Activated CD8-positive, alpha-beta T cell treated with anti-CD3 and anti-CD28 coated beads for 36 hours (primary cell): ENCODE measurements around the gene C20orf202. TPM values are rescaled to one million over a fixed set of nuclear protein-coding genes. Genes with fewer than 3 reads are reported as not detected.

Source experiments
- ATAC-seq: fragments of 200-7000 bp; cut with Tn5 transposase; one replicate; pipeline ENCODE4 v1.10.0; 2021; ENCODE audit warnings: mild to moderate bottlenecking, moderate library complexity
- CTCF ChIA-PET: fragments of 350-600 bp; sonication (Branson Sonifier 250); formaldehyde crosslinking; loops from one replicate; lab custom pipeline; 2021; ENCODE audit warnings: antibody characterized with exemption; lab: Charles Lee
- POLR2A ChIA-PET: fragments of 350-600 bp; sonication (Branson Sonifier 250); formaldehyde crosslinking; loops from one replicate; lab custom pipeline; 2021; ENCODE audit warnings: antibody characterized with exemption; lab: Charles Lee
- DNase-seq: peaks from one replicate; pipeline ENCODE4 v3.0.0-alpha.2; 2020
- H3K27ac Mint-ChIP-seq: one replicate; pipeline ENCODE4 v1.8.0; 2021; ENCODE audit warnings: mild to moderate bottlenecking, mixed read lengths
- H3K27me3 Mint-ChIP-seq: one replicate; pipeline ENCODE4 v1.8.0; 2021; ENCODE audit warnings: mixed read lengths
- H3K36me3 Mint-ChIP-seq: one replicate; pipeline ENCODE4 v1.8.0; 2021; ENCODE audit warnings: low read depth, mixed read lengths
- H3K4me1 Mint-ChIP-seq: one replicate; pipeline ENCODE4 v1.8.0; 2021; ENCODE audit warnings: low read depth, mixed read lengths
- H3K4me3 Mint-ChIP-seq: one replicate; pipeline ENCODE4 v1.8.0; 2021; ENCODE audit warnings: mild to moderate bottlenecking, moderate library complexity, mixed read lengths
- H3K9me3 Mint-ChIP-seq: one replicate; pipeline ENCODE4 v1.8.0; 2021; ENCODE audit warnings: mixed read lengths
- CTCF ChIP-seq: fragments of 200-600 bp; IDR thresholded peaks from one replicate; pipeline ENCODE4 v1.8.0; 2022; ENCODE audit warnings: antibody characterized with exemption, mild to moderate bottlenecking
- intact Hi-C: fragments of 100-400 bp; cut with micrococcal nuclease; formaldehyde crosslinking; loops from one replicate; pipeline ENCODE4 v1.10.0; 2022
- total RNA-seq, 2 experiments: library from RNA; stranded (reverse); gene quantifications; one replicate each; pipeline ENCODE4 v1.2.3, GENCODE V29; 2021

The C20orf202 gene
- total RNA-seq, 2 experiments from 2014 or later = not detected

- Mint-ChIP-seq H3K27ac (no peak overlapping the region), H3K36me3 (peaks cover 42% of the 10 kb centered on the region), H3K4me3 (no peak overlapping the region), H3K4me1 (no peaks in the 10 kb centered on the region), H3K9me3 (no peaks in the 10 kb centered on the region), H3K27me3 (no peaks in the 10 kb centered on the region)
- ChIA-PET CTCF (no interaction called here), POLR2A (interaction anchor here (1.6 kb wide), 1 partner anchor 9 kb away, joined by 5 read pairs; no protein-coding TSS in a partner anchor)
- DNase-seq (no peak), ATAC-seq (no peak)
- TF ChIP-seq CTCF = no peak
- intact Hi-C loops = no loop called here
Measured at GRCh38 chr20:1160991-1161390, 42.3 kb upstream of the C20orf202 start.

- DNase-seq (no peak), ATAC-seq (no peak)
- Mint-ChIP-seq H3K27me3 (no peaks in the 10 kb centered on the region), H3K9me3 (no peaks in the 10 kb centered on the region), H3K27ac (no peak overlapping the region), H3K4me3 (no peak overlapping the region), H3K4me1 (no peaks in the 10 kb centered on the region), H3K36me3 (peaks cover 48% of the 10 kb centered on the region)
- intact Hi-C loops = no loop called here
- no peak for TF ChIP-seq CTCF
- POLR2A ChIA-PET = interaction anchor here (1.0 kb wide), 1 partner anchor 43 kb away, joined by 4 read pairs; no protein-coding TSS in a partner anchor
- CTCF ChIA-PET = no interaction called here
Measured at GRCh38 chr20:1163105-1163504, 40.1 kb upstream of the C20orf202 start.

- TF ChIP-seq CTCF = no peak
- H3K27me3 Mint-ChIP-seq = no peaks in the 10 kb centered on the region
- ATAC-seq = no peak
- H3K36me3 Mint-ChIP-seq = peaks cover 53% of the 10 kb centered on the region
- POLR2A ChIA-PET = interaction anchor here (1.0 kb wide), 1 partner anchor 13 kb away, joined by 3 read pairs; no protein-coding TSS in a partner anchor
- no peak overlapping the region for H3K4me3 Mint-ChIP-seq
- no peak overlapping the region for H3K27ac Mint-ChIP-seq
- DNase-seq = no peak
- H3K4me1 Mint-ChIP-seq = no peaks in the 10 kb centered on the region
- CTCF ChIA-PET = no interaction called here
- no peaks in the 10 kb centered on the region for H3K9me3 Mint-ChIP-seq
- intact Hi-C loops = no loop called here
Measured at GRCh38 chr20:1163653-1164052, 39.6 kb upstream of the C20orf202 start.

GRCh38 chr20:1164871-1165270 is 38.4 kb upstream of the C20orf202 start:
- Mint-ChIP-seq H3K4me3 (no peak overlapping the region), H3K27ac (no peak overlapping the region), H3K9me3 (no peaks in the 10 kb centered on the region), H3K36me3 (peaks cover 62% of the 10 kb centered on the region), H3K27me3 (no peaks in the 10 kb centered on the region), H3K4me1 (no peaks in the 10 kb centered on the region)
- TF ChIP-seq CTCF = no peak
- intact Hi-C loops = no loop called here
- CTCF ChIA-PET = no interaction called here
- DNase-seq = no peak
- no peak for ATAC-seq
- POLR2A ChIA-PET = no interaction called here

- ATAC-seq = no peak
- CTCF ChIA-PET = no interaction called here
- Mint-ChIP-seq H3K27ac (no peak overlapping the region), H3K4me1 (no peaks in the 10 kb centered on the region), H3K27me3 (no peaks in the 10 kb centered on the region), H3K4me3 (no peak overlapping the region), H3K9me3 (no peaks in the 10 kb centered on the region), H3K36me3 (peaks cover 66% of the 10 kb centered on the region)
- no peak for TF ChIP-seq CTCF
- POLR2A ChIA-PET = no interaction called here
- intact Hi-C loops = no loop called here
- no peak for DNase-seq
Measured at GRCh38 chr20:1165521-1165920, 37.7 kb upstream of the C20orf202 start.
